SU-DHL-6 (cell line): ENCODE results near the gene HSPBP1.

Experiments
- CTCF ChIP-seq: fragments of 200-600 bp; sonication (generic); IDR thresholded peaks from one replicate; pipeline ENCODE4 v1.5.1; 2017; ENCODE audit warnings: antibody characterized with exemption, mild to moderate bottlenecking, low read length, moderate library complexity; ENCODE audit not compliant: insufficient read depth, poor library complexity, severe bottlenecking
- EZH2phosphoT487 ChIP-seq: fragments of 200-600 bp; sonication (generic), shearing (Covaris generic); conservative IDR thresholded peaks from 2 replicates; pipeline ENCODE4 v1.6.1; 2018; ENCODE audit warnings: mild to moderate bottlenecking, antibody characterized with exemption, low read length, moderate library complexity, mixed read lengths

DNA sequence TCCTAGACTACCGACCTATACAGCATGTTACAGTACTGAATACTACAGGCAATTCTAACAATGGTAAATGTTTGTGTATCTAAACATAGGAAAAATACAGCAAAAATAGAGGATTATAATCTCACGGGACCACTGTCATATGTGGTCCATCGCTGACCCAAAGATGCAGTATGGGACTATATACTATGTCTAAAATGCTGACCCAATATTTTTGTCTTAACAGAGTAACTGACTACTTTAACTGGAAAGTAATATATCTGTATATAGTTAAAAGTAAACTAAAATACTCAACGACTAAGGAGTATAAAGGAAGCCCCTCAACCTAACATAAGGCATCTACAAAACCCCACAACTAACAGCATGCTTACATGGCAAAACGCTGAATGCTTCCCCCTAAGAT is 46.9 kb downstream of the HSPBP1 start:
- no peak for TF ChIP-seq CTCF
- no peak for TF ChIP-seq EZH2phosphoT487
